Erythroblast (primary cell): Measurements from ENCODE around the gene CLK3.

Experiments used
- GATA1 ChIP-seq: IDR thresholded peaks from 2 replicates; pipeline ENCODE4 v1.6.1; 2011; ENCODE audit warnings: low read depth, mild to moderate bottlenecking, control low read depth, low read length, moderate library complexity
- POLR2A ChIP-seq: IDR thresholded peaks from 2 replicates; pipeline ENCODE4 v1.6.1; 2011; ENCODE audit warnings: mild to moderate bottlenecking, low read length

DNA sequence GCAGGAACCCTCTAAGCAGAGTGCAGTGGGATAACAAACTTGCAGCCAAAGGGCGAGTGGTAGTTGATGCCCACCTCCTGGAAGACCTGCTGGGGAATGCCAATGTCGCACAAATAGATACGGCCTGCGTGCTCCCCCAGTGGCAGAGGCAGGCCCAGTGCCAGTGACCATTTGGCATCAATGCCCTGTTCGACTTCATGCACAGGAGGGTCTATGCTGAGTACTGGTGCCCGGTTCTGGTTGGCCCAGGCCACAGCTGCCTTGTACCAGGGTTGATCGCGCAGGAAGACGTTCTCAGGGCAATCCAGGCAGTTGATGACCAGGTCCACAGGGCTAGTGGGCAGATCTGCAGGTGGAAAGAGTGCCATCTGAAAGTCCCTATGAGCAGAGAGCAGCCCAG lies 17.0 kb downstream of the CLK3 start:
- TF ChIP-seq POLR2A (no peak), GATA1 (no peak)
